Breast epithelium (tissue), 4 donors: ENCODE results near the gene FCRLA. TPM values are rescaled to one million over a fixed set of nuclear protein-coding genes. Genes with fewer than 3 reads are reported as not detected.
"Not testable (repeated sequence)": the region's sequence is repeated elsewhere in the genome, so short reads cannot be mapped to it uniquely, and the experiment has no call there.

Experiments used
- DNase-seq, 2 donors: peaks; one replicate each; pipeline ENCODE4 v3.0.0-alpha.2; 2019; ENCODE audit warnings: low spot score in 2 of 2
- H3K27ac ChIP-seq, 2 donors: fragments of 200-600 bp; sonication (generic) in 1 of 2; one replicate each; pipeline ENCODE4 v1.5.1; 2016 to 2019; ENCODE audit warnings: mild to moderate bottlenecking in 1 of 2
- H3K27me3 ChIP-seq, 2 donors: fragments of 200-600 bp; sonication (generic) in 1 of 2; one replicate each; pipeline versions ENCODE4 v1.5.1 to v1.6.0; 2017 to 2019; ENCODE audit warnings: control low read depth in 1 of 2, mild to moderate bottlenecking in 1 of 2
- H3K36me3 ChIP-seq: fragments of 200-600 bp; one replicate; pipeline ENCODE4 v1.5.1; 2019
- H3K4me1 ChIP-seq, 2 donors: fragments of 200-600 bp; sonication (generic); one replicate each; pipeline ENCODE4 v1.5.1; 2016 to 2019; ENCODE audit warnings: control low read depth in 1 of 2
- H3K4me3 ChIP-seq, 3 donors: fragments of 200-600 bp; sonication (generic); 1 replicate in 2 of 3; 2 replicates in 1 of 3; pipeline ENCODE4 v1.5.1; 2016 to 2019; ENCODE audit warnings: mild to moderate bottlenecking in 3 of 3, moderate library complexity in 2 of 3
- H3K9me3 ChIP-seq, 2 donors: fragments of 200-600 bp; sonication (generic) in 1 of 2; one replicate each; pipeline ENCODE4 v1.5.1; 2016 to 2019; ENCODE audit warnings: control low read depth in 1 of 2
- CTCF ChIP-seq, 3 donors: fragments of 450-650 bp; IDR thresholded peaks; one replicate each; pipeline ENCODE4 v1.5.1; 2016 to 2017; ENCODE audit warnings: antibody characterized with exemption in 3 of 3, mild to moderate bottlenecking in 3 of 3, moderate library complexity in 3 of 3
- POLR2A ChIP-seq: fragments of 450-650 bp; IDR thresholded peaks from one replicate; pipeline ENCODE4 v1.6.1; 2016; ENCODE audit warnings: antibody characterized with exemption, mild to moderate bottlenecking, moderate library complexity
- POLR2AphosphoS5 ChIP-seq, 3 donors: sonication (generic); formaldehyde crosslinking; IDR thresholded peaks; one replicate each; pipeline ENCODE4 v1.6.1; 2017; ENCODE audit warnings: antibody characterized with exemption in 3 of 3
- intact Hi-C: fragments of 100-400 bp; cut with DNase I; formaldehyde crosslinking; loops from one replicate; pipeline ENCODE4 v1.15.1; 2023; ENCODE audit warnings: low total_unique reads
- total RNA-seq, 3 donors: library from RNA; depleted of rRNA; stranded (reverse); fragments of >200 nt; gene quantifications; one replicate each; pipeline ENCODE4 v1.1.0, GENCODE V29; 2016

Gene FCRLA
- total RNA-seq, 3 donors from 2014 or later: 0.15 TPM; not detected in 2

DNA sequence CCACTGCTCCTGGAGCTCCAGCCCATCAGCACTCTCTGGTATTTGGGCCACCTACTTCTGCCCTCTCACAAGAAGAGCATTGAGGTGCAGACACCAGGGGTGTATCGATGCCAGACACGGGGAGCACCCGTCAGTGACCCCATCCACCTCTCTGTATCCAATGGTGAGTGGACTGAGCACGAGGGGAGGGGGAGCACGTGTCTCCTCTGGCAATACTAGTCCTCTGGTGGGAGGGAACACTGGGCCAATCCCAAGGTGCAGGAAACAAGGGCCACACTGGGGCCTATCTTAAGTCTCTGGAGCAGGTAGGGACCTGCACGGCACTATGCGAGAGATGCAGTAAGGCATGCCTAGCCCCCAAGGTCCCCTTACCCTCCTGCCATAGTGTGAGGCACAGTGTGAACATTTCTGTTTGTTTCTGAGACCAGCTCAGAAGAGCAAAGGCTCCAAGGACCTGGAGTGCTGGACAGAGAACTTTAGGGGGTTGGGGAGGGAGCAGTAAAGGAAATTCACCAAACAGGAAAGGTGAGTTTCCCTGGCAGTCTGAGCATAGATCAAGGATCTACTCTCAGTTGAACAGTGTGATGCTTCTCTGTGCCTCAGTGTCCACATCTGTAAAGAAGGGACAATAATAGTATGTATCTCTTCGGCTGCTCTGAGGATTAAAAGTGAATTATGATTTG is 16.6 kb downstream of the FCRLA start:
- Histone ChIP-seq H3K27ac (no peak overlapping the region), H3K4me3 (no peak overlapping the region), H3K27me3 (no peaks in the 10 kb centered on the region), H3K36me3 (no peaks in the 10 kb centered on the region), H3K9me3 (no peaks in the 10 kb centered on the region), H3K4me1 (no peaks in the 10 kb centered on the region)
- DNase-seq: no peak
- intact Hi-C loops: no loop called here
- no peak for TF ChIP-seq POLR2AphosphoS5 (IDR thresholded peaks at IDR 0.05)
- TF ChIP-seq CTCF (IDR thresholded peaks at IDR 0.05): no peak

DNA sequence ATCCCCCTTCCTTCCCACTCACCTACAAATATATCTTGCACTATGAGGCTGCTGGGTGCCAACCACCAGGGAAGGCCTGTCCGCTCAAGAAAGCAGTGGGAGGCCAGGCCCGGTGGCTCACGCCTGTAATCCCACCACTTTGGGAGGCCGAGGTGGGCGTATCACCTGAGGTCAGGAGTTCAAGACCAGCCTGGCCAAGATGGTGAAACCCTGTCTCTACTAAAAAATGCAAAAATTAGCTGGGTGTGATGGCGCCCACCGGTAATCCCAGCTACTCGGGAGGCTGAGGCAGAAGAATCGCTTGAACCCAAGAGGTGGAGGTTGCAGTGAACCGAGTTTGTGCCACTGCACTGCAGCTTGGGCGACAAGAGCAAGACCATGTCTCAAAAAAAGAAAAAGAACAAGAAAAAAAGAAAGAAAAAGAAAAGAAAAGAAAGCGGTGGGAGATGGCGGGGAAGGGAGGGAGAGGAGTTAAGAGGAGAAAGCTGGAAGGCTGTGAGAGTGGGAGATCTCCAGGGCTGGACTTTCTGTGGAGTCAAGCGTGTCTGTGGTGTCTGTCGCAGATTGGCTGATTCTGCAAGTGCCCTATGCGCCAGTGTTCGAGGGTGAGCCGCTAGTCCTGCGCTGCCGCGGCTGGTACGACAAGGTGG is 18.4 kb downstream of the FCRLA start:
- H3K9me3 ChIP-seq, H3K36me3 ChIP-seq, DNase-seq, intact Hi-C loops, H3K4me1 ChIP-seq, H3K27me3 ChIP-seq: not testable (repeated sequence)
- peak overlapping the region; percentile 86 to 92 for H3K27ac ChIP-seq
- peak overlapping the region; percentile 83 to 87 (median 86) for H3K4me3 ChIP-seq

DNA sequence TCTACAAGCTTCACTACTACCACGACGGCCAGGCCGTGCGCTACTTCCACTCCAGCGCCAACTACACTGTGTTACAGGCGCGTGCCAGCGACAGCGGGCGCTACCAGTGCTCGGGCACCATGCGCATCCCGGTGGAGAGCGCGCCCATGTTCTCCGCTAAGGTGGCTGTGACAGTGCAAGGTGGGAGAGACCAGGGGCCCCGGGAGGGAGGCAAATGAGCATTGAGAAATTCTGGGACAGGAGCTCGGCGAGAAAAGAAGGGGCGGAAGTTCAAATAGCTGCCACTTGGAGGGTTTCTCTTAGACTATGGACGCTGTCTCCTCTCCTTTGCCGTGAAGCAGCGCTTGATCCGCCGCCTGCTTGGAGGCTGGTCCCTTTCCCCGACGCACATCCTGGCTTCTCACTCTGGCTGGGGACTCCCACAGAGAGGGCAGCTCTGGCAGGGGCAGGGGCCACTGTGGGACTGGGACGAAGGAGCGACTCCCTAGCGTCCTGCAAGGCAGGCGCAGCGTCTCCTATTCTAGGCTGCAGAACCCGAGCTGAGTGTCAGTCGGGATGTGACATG is 19.0 kb downstream of the FCRLA start:
- no peak for DNase-seq
- Histone ChIP-seq H3K4me1 (no peaks in the 10 kb centered on the region), H3K4me3 (peak overlapping the region; percentile 83 to 87 (median 86)), H3K27me3 (no peaks in the 10 kb centered on the region), H3K27ac (peak overlapping the region; percentile 86 to 92), H3K36me3 (no peaks in the 10 kb centered on the region), H3K9me3 (no peaks in the 10 kb centered on the region)
- intact Hi-C loops: no loop called here
- TF ChIP-seq POLR2AphosphoS5 (IDR thresholded peaks at IDR 0.05): no peak
- TF ChIP-seq CTCF (IDR thresholded peaks at IDR 0.05): peak in 2 of 3 donors; percentile 29 to 38

DNA sequence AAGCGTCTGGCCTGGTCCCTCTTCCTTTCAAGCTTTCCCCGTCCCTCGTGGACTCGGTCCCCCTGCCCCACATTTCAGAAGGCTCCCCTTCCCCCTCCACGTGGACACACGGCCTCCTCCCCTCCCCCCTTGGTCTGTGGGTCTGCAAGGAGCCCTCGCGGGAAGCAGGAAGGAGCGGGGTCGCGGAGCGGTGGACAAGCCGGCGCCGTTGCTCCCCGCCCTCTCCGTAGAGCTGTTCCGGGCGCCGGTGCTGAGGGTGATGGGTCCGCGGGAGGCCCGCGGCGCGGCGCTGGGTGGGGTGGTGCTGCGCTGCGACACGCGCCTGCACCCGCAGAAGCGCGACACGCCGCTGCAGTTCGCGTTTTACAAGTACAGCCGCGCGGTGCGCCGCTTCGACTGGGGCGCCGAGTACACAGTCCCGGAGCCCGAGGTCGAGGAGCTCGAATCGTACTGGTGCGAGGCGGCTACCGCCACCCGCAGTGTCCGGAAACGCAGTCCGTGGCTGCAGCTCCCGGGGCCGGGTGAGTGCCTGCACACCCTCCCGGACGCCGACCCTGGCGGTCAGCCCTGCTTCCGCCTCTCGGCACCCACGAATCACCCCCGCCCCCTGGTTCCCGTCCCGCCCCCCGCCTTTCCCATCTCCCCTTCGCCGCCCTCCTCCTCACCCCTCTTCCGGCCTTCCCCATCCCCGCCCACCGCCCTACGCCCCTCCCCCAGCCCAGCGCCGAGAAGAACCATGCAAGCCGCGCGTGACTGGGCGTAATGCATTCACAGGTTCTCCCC is 19.6 kb downstream of the FCRLA start:
- Histone ChIP-seq H3K4me1 (no peaks in the 10 kb centered on the region), H3K36me3 (no peaks in the 10 kb centered on the region), H3K4me3 (peak overlapping the region; percentile 83 to 87 (median 86)), H3K27me3 (no peaks in the 10 kb centered on the region), H3K9me3 (no peaks in the 10 kb centered on the region), H3K27ac (peak overlapping the region; percentile 86 to 92)
- intact Hi-C loops: no loop called here
- TF ChIP-seq POLR2A (no peak), CTCF (IDR thresholded peaks at IDR 0.05) (peak in 1 of 3 donors; percentile 13), POLR2AphosphoS5 (IDR thresholded peaks at IDR 0.05) (no peak)
- peak; percentile 72 to 73 for DNase-seq

GRCh38 chr1:161727256-161727924 is 20.4 kb downstream of the FCRLA start:
- Histone ChIP-seq H3K9me3 (no peaks in the 10 kb centered on the region), H3K27me3 (no peaks in the 10 kb centered on the region), H3K4me1 (no peaks in the 10 kb centered on the region), H3K4me3 (peak overlapping the region; percentile 83 to 87 (median 86)), H3K27ac (peak overlapping the region; percentile 86 to 92), H3K36me3 (no peaks in the 10 kb centered on the region)
- intact Hi-C loops: no loop called here
- DNase-seq: no peak
- TF ChIP-seq CTCF (IDR thresholded peaks at IDR 0.05) (no peak), POLR2AphosphoS5 (IDR thresholded peaks at IDR 0.05) (peak in 1 of 3 donors; percentile 6), POLR2A (no peak)
